GM19035 (cell line): ENCODE measurements around the gene YEATS2.

ENCODE experiments used
- ATAC-seq: cut with Tn5 transposase; IDR thresholded peaks from one replicate; pipeline ENCODE4 v1.9.1; 2021; ENCODE audit not compliant: unreplicated experiment

The YEATS2 gene

GRCh38 chr3:183828538-183828870, 130.9 kb downstream of the YEATS2 start:
- ATAC-seq, result no peak

GRCh38 chr3:183829466-183829865, 131.9 kb downstream of the YEATS2 start:
- ATAC-seq, result no peak

GRCh38 chr3:183830187-183830586, 132.6 kb downstream of the YEATS2 start:
- ATAC-seq, result no peak

- ATAC-seq, result no peak
Observed at GRCh38 chr3:183833516-183833915, 135.9 kb downstream of the YEATS2 start.

GRCh38 chr3:183837390-183837789, 139.8 kb downstream of the YEATS2 start:
- no peak for ATAC-seq

GRCh38 chr3:183837894-183838293, 140.3 kb downstream of the YEATS2 start:
- no peak for ATAC-seq

- no peak for ATAC-seq
Observed at GRCh38 chr3:183839751-183840150, 142.2 kb downstream of the YEATS2 start.

- ATAC-seq, result no peak
Observed at GRCh38 chr3:183844606-183845005, 147.0 kb downstream of the YEATS2 start.

GRCh38 chr3:183845090-183845489, 147.5 kb downstream of the YEATS2 start:
- no peak for ATAC-seq

- ATAC-seq, result no peak
Observed at GRCh38 chr3:183845608-183846288, 148.2 kb downstream of the YEATS2 start.

- no peak for ATAC-seq
Observed at GRCh38 chr3:183854318-183855035, 156.9 kb downstream of the YEATS2 start.

- no peak for ATAC-seq
Observed at GRCh38 chr3:183857863-183858262, 160.3 kb downstream of the YEATS2 start.
